HG02973 (cell line): ENCODE measurements around the gene LHX1.

ENCODE experiments used
- ATAC-seq: cut with Tn5 transposase; IDR thresholded peaks from one replicate; pipeline ENCODE4 v1.9.1; 2021; ENCODE audit warnings: moderate library complexity; ENCODE audit not compliant: unreplicated experiment

LHX1 gene

DNA sequence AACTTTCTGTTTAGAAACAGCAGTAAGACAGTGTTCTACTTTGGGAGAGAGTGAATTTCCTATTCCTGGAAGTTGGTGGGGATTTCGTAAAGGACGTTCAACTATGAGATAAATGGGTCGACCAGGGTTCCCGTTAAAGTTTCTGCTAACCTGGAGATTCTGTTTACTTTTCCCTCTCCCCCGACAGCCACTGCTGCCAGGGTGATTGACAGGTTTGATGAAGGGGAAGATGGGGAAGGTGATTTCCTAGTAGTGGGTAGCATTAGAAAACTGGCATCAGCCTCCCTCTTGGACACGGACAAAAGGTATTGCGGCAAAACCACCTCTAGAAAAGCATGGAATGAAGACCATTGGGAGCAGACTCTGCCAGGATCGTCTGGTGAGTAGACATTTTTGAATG is 12.8 kb downstream of the LHX1 start:
- no peak for ATAC-seq

DNA sequence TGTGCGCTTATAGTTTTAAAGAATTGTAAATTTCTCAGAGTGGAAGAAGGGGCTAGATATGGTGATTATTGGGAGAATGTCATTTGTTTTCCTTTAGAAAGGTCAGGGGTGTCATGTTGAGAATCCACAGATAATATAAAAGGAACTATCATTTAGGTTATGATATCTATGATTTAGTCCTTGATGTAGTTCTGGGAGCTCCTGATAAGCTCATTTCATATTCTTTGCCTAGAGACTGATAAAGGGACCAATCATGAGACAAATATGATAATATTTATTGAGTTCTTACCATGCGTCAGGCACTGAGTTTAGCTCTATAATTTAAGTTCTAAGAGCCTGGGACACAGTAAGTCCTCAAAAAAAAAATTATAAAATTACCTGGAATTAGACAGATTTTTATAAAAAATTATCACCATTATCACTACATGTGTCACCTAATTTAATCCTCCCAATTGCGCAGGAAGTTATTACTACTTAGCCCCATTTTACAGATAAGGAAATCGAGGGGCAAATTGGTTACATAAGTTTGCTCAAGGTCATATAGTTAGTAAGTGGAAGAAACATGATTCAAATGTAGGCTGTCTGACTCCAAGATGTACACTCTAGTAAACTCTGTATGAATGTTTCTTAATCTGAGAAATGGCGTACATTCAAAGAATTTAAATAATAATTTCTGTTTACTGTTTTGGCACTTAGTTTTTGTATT is 14.0 kb downstream of the LHX1 start:
- no peak for ATAC-seq

DNA sequence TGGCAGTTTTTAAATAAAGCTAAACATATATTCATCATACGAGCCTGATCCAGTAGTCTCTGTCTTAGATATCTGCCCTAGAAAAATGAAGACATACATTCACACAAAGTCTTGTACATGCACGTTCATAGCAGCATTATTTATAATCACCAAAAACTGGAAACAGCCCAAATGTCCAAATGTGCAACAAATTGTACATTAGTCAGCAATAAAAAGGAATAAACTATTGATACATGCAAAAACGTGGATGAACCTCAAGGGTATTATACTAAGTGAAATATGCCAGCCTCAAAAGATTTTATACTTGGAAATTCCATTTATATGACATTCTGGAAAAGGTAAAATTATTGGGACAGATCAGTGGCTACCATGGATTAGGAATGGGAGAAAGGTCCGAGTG is 34.2 kb downstream of the LHX1 start:
- no peak for ATAC-seq

DNA sequence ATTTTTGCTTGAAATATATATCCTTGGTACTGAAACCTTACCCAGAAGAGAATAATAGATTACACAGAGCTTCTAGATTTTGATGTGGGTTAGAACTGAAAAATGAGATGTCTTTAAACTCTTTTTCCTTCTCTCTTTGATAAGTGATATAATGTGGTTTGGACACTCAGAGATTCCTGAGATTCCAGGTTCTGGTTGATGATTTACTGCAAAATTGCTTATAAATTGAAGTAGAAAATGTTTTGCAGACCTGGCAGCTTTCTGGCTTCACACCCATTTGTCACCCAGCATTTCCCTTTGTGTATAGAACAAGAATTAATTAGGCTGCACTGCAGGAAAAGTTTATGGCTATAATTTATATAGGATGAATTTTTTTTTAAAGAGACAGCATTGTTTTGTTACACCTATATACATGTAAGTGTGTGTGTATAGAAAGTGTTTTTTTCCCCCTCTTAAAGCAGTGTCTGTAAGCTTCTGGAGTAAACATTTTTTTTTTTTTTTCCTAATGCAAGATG is 35.0 kb downstream of the LHX1 start:
- ATAC-seq: no peak

DNA sequence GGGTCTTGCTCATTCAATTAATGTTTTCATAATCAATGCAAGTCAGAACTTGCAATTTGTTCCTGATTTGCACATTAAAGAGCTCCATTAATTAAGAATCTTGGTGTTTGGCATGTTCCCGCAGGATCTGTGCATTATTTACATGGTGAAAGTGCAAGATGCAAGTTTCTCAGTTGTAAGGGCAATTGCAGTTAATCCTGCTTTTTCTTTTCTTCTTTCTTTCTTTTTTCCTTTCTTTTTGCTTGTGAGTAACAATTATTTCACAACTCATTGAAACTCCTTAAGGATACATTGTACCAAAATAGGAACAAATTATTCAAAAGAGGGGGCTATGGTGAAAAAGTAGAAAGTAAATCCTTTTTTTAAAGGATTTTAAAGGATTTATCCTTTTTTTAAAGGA is 35.6 kb downstream of the LHX1 start:
- ATAC-seq: no peak

DNA sequence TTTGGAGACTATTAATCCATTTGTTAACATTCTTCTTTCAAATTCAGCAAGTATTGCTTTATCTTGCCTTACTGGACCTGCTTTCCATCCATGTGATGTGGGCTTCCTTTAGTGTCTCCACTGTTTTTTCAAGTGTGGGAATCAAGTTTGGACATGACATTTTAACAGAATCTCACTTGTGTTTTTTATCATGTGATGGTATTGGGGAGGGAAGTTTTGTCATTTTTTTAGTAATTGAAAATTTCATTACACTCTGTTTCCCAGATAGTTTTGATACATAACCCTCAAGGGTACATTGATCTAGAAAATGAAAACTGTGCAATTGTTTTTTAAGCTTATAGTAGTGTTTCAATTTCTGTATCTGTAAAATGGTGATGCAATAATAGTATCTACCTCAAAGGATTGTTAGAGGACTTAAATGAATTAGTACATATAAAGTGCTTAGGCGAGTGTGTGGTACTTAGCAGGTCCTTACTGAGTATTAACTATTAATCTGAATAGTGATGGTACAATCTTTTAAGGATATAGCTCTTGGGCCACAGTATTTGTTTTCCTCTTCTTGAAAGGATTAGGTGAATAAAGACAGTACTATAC is 38.7 kb downstream of the LHX1 start:
- ATAC-seq: no peak

DNA sequence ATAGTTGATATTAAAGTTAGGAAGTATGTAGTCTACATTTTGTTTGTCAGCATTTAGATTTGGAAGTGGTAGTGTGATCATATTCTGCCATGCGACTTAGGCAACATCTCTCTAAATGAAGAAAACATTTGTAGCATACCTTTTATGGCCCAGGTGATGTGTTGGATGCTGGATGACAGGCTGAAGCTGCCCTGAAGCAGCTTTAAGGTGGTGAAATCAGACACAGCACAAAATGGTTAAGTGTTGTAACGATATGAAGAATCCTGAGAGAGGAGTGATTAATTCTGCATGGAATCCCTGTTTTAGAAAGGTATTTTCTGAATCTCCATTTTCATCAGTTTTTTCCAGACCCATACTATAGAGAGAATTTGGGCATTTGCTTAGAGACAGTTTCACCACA is 39.8 kb downstream of the LHX1 start:
- no peak for ATAC-seq

DNA sequence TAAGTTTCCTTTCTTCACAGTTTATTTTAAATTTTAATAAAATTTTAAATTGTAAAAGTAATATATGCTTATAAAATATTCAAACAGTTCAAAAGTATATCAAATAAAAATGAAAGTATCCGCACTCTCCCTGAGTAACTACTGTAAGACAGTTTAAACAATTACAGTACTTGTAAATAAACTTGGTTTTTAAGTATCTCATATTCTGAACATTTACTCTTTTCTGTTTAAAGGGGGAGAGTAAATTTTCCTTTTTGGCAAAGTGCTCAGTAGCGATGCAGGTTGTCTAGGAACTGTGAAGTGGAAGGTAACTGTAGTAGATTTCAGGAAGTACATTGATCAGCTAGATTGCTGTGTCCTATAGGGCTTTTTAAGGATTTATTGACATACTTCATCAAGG is 40.3 kb downstream of the LHX1 start:
- ATAC-seq: no peak

DNA sequence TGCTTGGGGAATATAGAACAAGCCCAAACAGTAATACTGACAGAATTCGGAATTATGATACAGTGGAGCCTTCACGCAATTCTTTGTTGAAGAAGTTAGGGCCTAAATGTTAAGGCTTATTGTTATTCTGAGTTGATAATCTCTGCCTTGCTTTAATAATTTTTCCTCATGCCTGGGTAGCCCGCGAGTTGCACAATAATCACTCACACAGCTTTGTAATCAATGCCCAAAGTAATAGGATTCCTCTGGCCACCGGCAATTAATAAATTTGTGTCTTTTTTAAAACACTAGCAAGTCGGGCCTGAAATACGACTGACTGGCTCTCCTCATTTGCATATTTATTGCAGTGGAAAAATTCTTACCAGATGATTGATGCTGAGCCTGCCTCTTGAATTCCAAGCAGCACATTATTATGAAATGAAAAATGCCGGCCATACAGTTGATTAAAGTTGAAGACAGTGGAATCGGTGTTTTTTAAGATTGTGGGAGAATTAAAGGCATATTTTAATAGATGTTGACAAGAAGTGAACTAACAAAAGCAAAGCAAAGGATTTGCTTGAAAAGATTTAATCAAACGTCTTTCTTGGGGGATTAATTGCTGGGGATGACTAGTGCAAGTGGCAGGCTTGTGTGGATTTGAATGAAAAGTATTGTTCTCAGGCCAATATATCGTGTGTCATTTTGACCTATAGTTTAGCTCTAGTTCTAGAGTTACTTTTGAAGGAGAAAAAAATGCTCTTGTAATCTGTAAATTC is 41.7 kb downstream of the LHX1 start:
- no peak for ATAC-seq

DNA sequence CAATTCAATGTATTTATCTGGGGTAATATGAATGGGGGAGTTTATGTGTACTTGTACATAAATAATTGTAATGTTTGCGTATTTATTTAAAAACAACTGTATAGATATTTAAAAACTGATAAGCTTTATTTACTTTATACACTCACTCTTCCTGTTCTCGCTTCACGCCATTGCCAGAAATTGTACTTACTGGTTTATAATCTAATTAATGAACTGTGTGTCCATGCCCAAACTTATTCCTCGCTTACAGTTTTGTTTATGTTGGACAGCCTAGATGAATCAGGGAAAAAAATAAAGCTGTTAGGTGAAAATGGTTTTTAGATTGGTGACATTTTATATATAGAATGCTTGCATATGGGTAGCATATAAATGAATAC is 42.3 kb downstream of the LHX1 start:
- ATAC-seq: no peak

DNA sequence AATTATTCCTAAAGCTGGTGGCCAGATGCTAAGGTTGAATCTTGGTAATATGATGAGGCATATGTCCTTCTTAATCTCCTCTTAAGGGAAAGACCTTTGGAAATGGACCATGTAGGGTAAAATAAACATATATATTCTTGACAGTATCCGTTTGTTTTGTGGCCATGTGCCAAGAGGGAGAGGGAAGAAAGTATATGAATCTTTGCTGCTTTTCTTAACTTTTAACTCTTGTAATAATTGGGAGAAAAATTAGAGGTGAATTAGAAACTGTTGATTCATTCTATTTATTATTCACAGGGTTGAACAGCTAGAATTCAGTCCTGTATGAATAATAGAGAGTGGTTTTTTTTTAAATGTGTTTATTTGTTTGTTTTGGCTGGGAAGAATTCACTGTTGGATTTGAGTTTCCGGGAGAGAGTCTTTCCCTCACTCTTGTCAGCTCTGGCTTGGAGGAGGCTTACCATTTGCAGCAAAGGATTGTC is 43.0 kb downstream of the LHX1 start:
- no peak for ATAC-seq

DNA sequence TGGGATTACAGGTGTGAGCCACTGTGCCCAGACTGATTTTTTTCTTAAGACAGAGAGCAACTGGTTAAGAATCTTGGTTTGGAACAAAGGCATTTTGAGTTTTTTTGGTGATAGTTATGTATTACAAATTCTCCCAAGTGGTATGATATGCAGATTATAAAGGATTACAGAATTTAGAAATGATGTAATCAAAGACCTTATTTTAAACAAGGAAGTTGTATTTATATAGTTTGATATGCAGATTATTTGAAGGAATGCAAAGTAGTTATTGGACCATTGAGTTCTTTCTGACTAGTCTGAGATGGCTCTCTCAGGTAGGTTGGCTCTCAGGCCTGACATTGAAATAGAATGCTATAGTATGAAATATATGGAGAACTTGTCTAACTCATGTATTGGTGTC is 46.3 kb downstream of the LHX1 start:
- no peak for ATAC-seq

DNA sequence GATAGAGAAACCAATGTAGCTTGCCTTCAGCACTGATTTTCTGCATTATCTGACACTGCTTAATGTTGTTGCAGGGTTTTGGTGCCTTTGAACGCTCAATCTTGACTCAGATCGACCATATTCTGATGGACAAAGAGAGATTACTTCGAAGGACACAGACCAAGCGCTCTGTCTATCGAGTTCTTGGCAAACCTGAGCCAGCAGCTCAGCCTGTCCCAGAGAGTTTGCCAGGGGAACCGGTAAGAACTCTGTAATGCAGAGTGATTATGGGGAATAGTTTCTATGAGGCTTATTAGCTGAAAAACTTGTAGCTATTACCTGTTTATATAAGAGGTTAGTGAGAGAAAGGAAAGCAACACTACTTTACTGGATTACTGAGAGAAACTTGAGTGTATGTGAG is 51.9 kb downstream of the LHX1 start:
- no peak for ATAC-seq

DNA sequence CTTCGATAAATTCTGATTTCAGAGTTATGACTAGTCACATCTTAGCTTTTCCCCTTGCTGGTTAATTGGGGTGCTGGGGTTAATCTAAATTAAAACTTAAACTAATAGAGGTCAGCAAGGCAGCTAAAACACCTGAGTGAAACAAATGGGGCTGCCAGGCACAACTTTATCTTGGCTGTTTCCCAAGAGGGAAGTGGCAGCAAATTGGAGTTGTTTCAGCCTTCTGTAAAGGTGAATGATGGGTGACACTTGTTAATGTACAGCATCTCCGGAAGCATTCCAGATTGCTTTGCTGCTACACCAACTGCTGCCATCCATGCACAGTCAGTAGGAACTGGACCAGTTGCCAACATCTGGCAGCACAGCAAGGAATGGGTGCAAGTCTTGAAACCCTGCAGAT is 55.4 kb downstream of the LHX1 start:
- ATAC-seq: no peak

DNA sequence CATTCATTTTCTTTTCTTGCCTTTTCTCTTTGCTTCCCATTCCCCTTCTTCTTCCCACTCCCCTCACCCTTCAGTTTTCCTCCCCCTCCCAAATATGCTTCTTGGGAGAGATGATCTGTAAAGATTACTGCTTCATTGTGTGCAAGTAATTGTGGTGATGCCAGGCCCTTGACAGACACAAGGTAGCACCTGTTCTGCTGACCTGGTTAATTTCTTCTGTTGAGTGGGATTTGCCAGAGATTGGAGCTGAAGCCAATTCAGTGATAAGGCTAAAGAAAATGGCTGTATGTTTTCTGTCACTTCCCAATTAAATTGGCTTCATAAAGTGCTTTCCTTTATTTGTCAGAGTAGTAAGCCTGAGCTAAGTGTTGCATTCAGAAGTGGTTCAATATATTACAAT is 56.0 kb downstream of the LHX1 start:
- no peak for ATAC-seq
